ENCODE data around the gene SOST. TPM values are rescaled to one million over a fixed set of nuclear protein-coding genes. Genes with fewer than 3 reads are reported as not detected.

The SOST gene
- total and polyA plus RNA-seq, 2 donors (not counting 1 experiment from before 2014, with no cell fraction given): not detected

DNA sequence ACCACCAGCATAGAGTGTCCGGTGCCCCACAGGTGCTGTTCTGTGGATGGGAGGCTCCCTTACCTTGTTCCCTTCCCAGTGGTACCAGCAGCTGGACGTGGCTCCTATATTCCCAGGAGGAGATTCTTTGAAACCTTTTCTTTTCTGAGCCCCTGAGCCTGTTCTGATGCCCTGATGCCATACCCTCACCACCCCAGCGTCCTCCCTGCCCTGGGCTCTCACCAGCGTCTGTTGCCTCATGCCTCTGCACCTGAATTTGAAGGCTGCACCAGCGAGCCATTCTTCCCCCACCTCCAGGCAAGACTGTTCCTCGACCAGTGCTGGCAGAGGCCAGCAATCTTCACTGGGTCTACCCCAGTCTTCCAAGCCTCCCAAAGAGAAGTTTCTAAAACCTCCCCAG, 505 bp downstream of the SOST start:
- H3K27me3 ChIP-seq (ENCODE audit: control insufficient read depth, insufficient read depth, low read length): peaks cover 27% of the 10 kb centered on the region
- H2AFZ ChIP-seq (ENCODE audit: low read length): no peak overlapping the region
- no peaks in the 10 kb centered on the region for H3K9me3 ChIP-seq (ENCODE audit: control insufficient read depth, insufficient read depth, low read depth, low read length)
- no peak for DNase-seq (ENCODE audit: low read depth in 2 of 2)
- TF ChIP-seq CTCF (conservative IDR thresholded peaks at IDR 0.05 in 1 of 2, IDR thresholded peaks at IDR 0.05 in 1 of 2; ENCODE audit: low read depth in 1 of 2, low read length in 2 of 2) (no peak), EZH2 (IDR thresholded peaks at IDR 0.05; ENCODE audit: low read length, missing control alignments) (no peak)
- no peak overlapping the region for H3K4me2 ChIP-seq (ENCODE audit: extremely low read depth, insufficient read depth, low read length)
- H3K79me2 ChIP-seq (ENCODE audit: control insufficient read depth, insufficient read depth, low read length): no peaks in the 10 kb centered on the region
- no peak overlapping the region for H3K4me3 ChIP-seq (replicated peaks in 1 of 4; ENCODE audit: control extremely low read depth in 1 of 4, insufficient read depth in 1 of 4, low read depth in 3 of 4, low read length in 4 of 4)
- H3K9ac ChIP-seq (ENCODE audit: insufficient read depth, low read length): no peak overlapping the region
- H4K20me1 ChIP-seq (ENCODE audit: control insufficient read depth, extremely low read depth, insufficient read depth, low read length): no peaks in the 10 kb centered on the region
- no peaks in the 10 kb centered on the region for H3K4me1 ChIP-seq (ENCODE audit: control insufficient read depth, extremely low read depth, insufficient read depth, low read length)
- H3K27ac ChIP-seq (ENCODE audit: insufficient read depth, low read length): no peak overlapping the region
- H3K36me3 ChIP-seq (ENCODE audit: control insufficient read depth, insufficient read depth, low read length): no peaks in the 10 kb centered on the region

DNA sequence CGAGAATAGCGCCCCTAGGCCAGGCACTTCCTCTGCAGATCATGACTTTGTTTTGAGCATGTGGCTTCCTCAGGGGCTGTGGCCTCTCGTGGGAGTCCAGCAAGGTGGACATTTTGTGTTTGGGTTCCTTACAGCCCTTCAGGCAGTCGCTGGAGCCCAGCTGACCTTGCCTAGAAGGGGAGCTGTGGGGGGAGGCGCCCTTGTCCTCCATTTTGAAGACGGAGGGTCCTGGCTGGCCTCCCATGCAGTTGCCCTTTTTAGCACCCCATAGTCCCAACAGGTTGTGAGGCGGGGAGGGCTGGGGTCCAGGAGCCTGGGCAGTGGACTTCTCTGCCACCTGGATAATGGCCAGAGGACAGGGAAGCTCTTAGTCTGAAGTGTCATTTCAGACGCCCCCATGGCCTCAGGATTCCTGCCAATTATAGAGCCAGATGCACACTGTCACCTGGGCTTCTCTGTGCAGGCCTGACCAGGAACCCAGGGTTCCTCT, 1.4 kb downstream of the SOST start:
- H3K9me3 ChIP-seq (ENCODE audit: control insufficient read depth, insufficient read depth, low read depth, low read length): no peaks in the 10 kb centered on the region
- DNase-seq (ENCODE audit: low read depth in 2 of 2): no peak
- H3K79me2 ChIP-seq (ENCODE audit: control insufficient read depth, insufficient read depth, low read length): no peaks in the 10 kb centered on the region
- H3K36me3 ChIP-seq (ENCODE audit: control insufficient read depth, insufficient read depth, low read length): no peaks in the 10 kb centered on the region
- no peak overlapping the region for H2AFZ ChIP-seq (ENCODE audit: low read length)
- no peak overlapping the region for H3K9ac ChIP-seq (ENCODE audit: insufficient read depth, low read length)
- H4K20me1 ChIP-seq (ENCODE audit: control insufficient read depth, extremely low read depth, insufficient read depth, low read length): no peaks in the 10 kb centered on the region
- H3K4me3 ChIP-seq (replicated peaks in 1 of 4; ENCODE audit: control extremely low read depth in 1 of 4, insufficient read depth in 1 of 4, low read depth in 3 of 4, low read length in 4 of 4): no peak overlapping the region
- H3K27ac ChIP-seq (ENCODE audit: insufficient read depth, low read length): no peak overlapping the region
- TF ChIP-seq EZH2 (IDR thresholded peaks at IDR 0.05; ENCODE audit: low read length, missing control alignments) (no peak), CTCF (conservative IDR thresholded peaks at IDR 0.05 in 1 of 2, IDR thresholded peaks at IDR 0.05 in 1 of 2; ENCODE audit: low read depth in 1 of 2, low read length in 2 of 2) (no peak)
- H3K27me3 ChIP-seq (ENCODE audit: control insufficient read depth, insufficient read depth, low read length): peaks cover 28% of the 10 kb centered on the region
- no peaks in the 10 kb centered on the region for H3K4me1 ChIP-seq (ENCODE audit: control insufficient read depth, extremely low read depth, insufficient read depth, low read length)
- H3K4me2 ChIP-seq (ENCODE audit: extremely low read depth, insufficient read depth, low read length): no peak overlapping the region

- Histone ChIP-seq H3K9ac (ENCODE audit: insufficient read depth, low read length) (no peak overlapping the region), H3K79me2 (ENCODE audit: control insufficient read depth, insufficient read depth, low read length) (no peaks in the 10 kb centered on the region), H3K4me2 (ENCODE audit: extremely low read depth, insufficient read depth, low read length) (no peak overlapping the region), H3K9me3 (ENCODE audit: control insufficient read depth, insufficient read depth, low read depth, low read length) (no peaks in the 10 kb centered on the region), H2AFZ (ENCODE audit: low read length) (no peak overlapping the region), H3K4me3 (replicated peaks in 1 of 4; ENCODE audit: control extremely low read depth in 1 of 4, insufficient read depth in 1 of 4, low read depth in 3 of 4, low read length in 4 of 4) (no peak overlapping the region), H3K27me3 (ENCODE audit: control insufficient read depth, insufficient read depth, low read length) (peaks cover 28% of the 10 kb centered on the region), H3K27ac (ENCODE audit: insufficient read depth, low read length) (no peak overlapping the region), H4K20me1 (ENCODE audit: control insufficient read depth, extremely low read depth, insufficient read depth, low read length) (no peaks in the 10 kb centered on the region), H3K4me1 (ENCODE audit: control insufficient read depth, extremely low read depth, insufficient read depth, low read length) (no peaks in the 10 kb centered on the region), H3K36me3 (ENCODE audit: control insufficient read depth, insufficient read depth, low read length) (no peaks in the 10 kb centered on the region)
- no peak for DNase-seq (ENCODE audit: low read depth in 2 of 2)
- no peak for TF ChIP-seq CTCF (conservative IDR thresholded peaks at IDR 0.05 in 1 of 2, IDR thresholded peaks at IDR 0.05 in 1 of 2; ENCODE audit: low read depth in 1 of 2, low read length in 2 of 2)
- no peak for TF ChIP-seq EZH2 (IDR thresholded peaks at IDR 0.05; ENCODE audit: low read length, missing control alignments)
Measured at GRCh38 chr17:43756201-43756600, 2.4 kb downstream of the SOST start.

All from fibroblast of lung (primary cell).